HFF-Myc (cell line): Measurements from ENCODE around the gene BABAM2.
A peak's percentile ranks its signal among the peaks of the same experiment; 100 is the strongest.
"Not testable (repeated sequence)": the region's sequence is repeated elsewhere in the genome, so short reads cannot be mapped to it uniquely, and the experiment has no call there.

Experiments used
- DNase-seq: peaks from one replicate; pipeline ENCODE4 v3.0.0-alpha.2; 2011; ENCODE audit warnings: low read depth; ENCODE audit errors: extremely low read depth
- H3K4me3 ChIP-seq: replicated peaks from 2 replicates; pipeline ENCODE4 v1.5.1; 2011; ENCODE audit warnings: low read depth, mild to moderate bottlenecking, control low read depth, low read length
- CTCF ChIP-seq: IDR thresholded peaks from 2 replicates; pipeline ENCODE4 v1.5.1; 2012; ENCODE audit warnings: mild to moderate bottlenecking, low read depth, low read length, control low read depth; ENCODE audit errors: missing control alignments

BABAM2 gene

GRCh38 chr2:28004086-28004485, 113.6 kb downstream of the BABAM2 start:
- no peak overlapping the region for H3K4me3 ChIP-seq
- DNase-seq: peak; percentile 51
- TF ChIP-seq CTCF: no peak

GRCh38 chr2:28009732-28010131, 119.2 kb downstream of the BABAM2 start:
- no peak for DNase-seq
- no peak overlapping the region for H3K4me3 ChIP-seq
- TF ChIP-seq CTCF: no peak

- no peak overlapping the region for H3K4me3 ChIP-seq
- no peak for TF ChIP-seq CTCF
- no peak for DNase-seq
These were observed 120.8 kb downstream of the BABAM2 start for GRCh38 chr2:28011322-28011737.

GRCh38 chr2:28018474-28018873, 127.9 kb downstream of the BABAM2 start:
- not testable (repeated sequence) for DNase-seq, H3K4me3 ChIP-seq

- not testable (repeated sequence) for H3K4me3 ChIP-seq, DNase-seq
These were observed 129.0 kb downstream of the BABAM2 start for GRCh38 chr2:28019521-28019920.

GRCh38 chr2:28021898-28022297, 131.4 kb downstream of the BABAM2 start:
- DNase-seq: no peak
- no peak overlapping the region for H3K4me3 ChIP-seq
- no peak for TF ChIP-seq CTCF

- DNase-seq: no peak
- no peak for TF ChIP-seq CTCF
- H3K4me3 ChIP-seq: no peak overlapping the region
These were observed 134.6 kb downstream of the BABAM2 start for GRCh38 chr2:28025123-28025522.

GRCh38 chr2:28026230-28026629, 135.7 kb downstream of the BABAM2 start:
- DNase-seq, H3K4me3 ChIP-seq: not testable (repeated sequence)

- DNase-seq: no peak
- H3K4me3 ChIP-seq: no peak overlapping the region
- no peak for TF ChIP-seq CTCF
These were observed 137.5 kb downstream of the BABAM2 start for GRCh38 chr2:28028025-28028424.
